Urothelium cell line (cell line): Measurements from ENCODE around the gene ISL2.

Source experiments
- DNase-seq: peaks from one replicate; pipeline ENCODE4 v3.0.0; 2011; ENCODE audit warnings: low spot score, mixed read lengths
- FAIRE-seq: peaks from 2 replicates; lab custom pipeline; 2011; peaks lifted over from hg19 to GRCh38; lab: Jason Lieb, UNC

Gene ISL2

DNA sequence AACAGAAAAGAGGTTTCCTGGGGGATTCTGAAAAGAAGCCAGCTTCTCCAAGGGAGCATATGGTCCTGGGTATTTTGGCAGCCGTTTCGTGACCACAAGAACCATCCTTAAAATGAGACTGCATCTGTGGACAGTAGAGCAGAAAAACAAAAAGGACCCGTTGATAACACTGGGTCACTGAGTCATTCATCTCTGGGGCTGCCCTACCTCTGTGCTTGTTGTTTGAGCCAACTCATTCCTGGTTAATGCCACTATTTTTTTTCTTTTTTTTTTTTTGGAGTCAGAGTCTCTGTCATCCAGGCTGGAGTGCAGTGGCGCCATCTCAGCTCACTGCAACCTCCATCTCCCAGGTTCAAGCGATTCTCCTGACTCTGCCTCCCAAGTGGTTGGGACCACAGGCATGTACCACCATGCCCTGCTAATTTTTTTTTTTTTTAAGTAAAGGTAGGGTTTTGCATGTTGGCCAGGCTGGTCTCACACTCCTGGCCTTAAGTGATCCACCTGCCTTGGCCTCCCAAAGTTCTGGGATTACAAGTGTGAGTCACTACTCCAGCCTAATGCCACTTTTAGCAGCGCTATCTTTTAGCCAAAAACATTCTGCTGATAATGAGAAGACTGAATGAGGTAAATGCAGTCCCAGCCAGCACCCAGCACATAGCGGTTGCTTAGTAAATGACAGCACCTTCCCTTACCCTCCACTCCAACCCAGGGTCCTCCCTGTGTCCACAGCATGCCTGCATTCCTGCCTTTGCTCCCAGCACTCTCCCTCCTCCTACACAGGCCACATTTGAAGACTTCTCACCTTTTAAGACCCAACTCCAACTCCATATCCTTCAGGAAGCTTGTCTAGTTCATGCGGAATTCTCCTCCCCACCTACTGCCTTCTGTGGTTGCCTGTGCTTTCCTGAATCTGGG lies 9.1 kb upstream of the ISL2 start:
- no peak for FAIRE-seq
- peak; percentile 78 for DNase-seq

DNA sequence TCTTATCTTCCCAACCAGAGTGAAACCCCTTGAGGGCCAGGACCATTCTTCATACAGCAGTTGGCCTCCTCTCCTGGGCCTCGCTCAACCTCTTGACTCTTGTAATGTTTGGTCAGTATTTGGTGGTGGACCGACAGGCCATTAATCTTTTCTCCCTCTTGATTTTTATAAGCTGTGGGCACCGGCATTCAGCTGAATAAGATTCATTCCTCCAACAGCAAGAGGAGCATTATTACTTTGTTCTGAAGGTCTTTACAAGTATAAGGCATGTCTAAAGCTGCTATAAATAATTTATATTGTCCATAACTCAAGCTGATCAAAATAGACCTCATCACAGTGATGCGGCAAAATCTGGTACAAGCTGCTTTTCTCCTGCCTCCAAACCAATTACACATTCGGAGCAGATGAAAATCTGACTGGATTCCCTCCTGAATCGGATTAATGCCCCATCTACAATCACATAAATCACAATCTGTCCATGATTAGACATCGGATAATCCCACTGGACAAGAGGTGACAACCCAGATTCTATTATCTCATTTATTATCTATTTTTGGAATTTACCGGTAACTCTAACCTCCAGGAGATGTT lies 8.4 kb upstream of the ISL2 start:
- FAIRE-seq (no peak), DNase-seq (no peak)

GRCh38 chr15:76328958-76329357 lies 7.6 kb upstream of the ISL2 start:
- FAIRE-seq (no peak), DNase-seq (no peak)

DNA sequence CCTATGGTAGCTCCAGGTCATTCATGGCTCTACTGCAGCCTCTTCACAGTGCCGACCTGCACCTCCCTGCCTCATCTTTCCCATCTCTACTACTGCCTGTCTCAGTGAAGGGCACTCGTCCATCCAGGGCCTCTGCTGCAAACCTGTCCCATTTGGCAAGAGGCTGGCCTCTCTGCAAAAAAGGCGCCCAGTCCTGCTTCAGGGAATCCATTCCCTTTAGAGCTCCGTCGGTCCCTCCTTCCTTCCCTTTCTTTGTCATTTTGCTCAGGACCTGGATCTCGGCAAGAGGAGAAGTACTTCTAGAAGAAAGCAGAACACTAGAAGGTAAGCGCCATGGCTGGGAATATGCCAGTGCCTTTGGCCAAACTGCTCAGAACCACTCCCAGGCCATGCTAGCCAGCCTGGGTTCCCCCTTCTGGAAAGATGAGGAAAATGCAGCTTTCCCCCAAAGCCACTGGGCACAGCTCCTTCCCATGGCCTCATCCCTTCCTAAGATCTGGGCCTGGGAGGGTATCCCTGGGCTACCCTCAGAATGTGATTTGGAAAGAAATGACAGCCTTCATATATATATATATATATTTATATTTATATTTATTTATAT lies 6.4 kb upstream of the ISL2 start:
- no peak for FAIRE-seq
- DNase-seq = no peak

DNA sequence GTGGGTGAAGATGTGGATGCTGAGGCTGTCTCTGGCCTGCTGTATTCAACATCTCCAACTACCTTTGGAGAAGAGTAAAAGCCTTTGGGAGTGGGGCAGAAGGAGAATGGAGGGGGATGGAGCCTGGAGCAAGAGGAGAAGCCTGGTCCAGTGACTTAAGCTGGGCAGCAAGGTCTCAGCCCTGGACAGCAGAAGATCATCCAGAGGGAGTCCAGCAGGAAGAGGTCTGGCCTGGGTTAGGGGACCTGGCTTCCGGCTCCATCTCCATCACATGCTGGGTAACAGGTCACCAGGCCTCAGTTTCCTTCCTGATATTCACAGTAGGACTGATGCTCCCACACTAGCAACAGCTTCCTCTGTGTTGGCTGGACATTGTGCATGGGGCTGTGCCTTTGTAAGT lies 3.8 kb upstream of the ISL2 start:
- FAIRE-seq (no peak), DNase-seq (no peak)

GRCh38 chr15:76333309-76333708 lies 3.3 kb upstream of the ISL2 start:
- DNase-seq (no peak), FAIRE-seq (no peak)

GRCh38 chr15:76333720-76334437 lies 2.7 kb upstream of the ISL2 start:
- DNase-seq = no peak
- no peak for FAIRE-seq

GRCh38 chr15:76334438-76335306 lies 1.9 kb upstream of the ISL2 start:
- no peak for FAIRE-seq

GRCh38 chr15:76335307-76336253 lies 993 bp upstream of the ISL2 start:
- FAIRE-seq (no peak), DNase-seq (peak; percentile 57)

More at GRCh38 chr15:76334438-76335306, 1.9 kb upstream of the ISL2 start:
- no peak for DNase-seq

DNA sequence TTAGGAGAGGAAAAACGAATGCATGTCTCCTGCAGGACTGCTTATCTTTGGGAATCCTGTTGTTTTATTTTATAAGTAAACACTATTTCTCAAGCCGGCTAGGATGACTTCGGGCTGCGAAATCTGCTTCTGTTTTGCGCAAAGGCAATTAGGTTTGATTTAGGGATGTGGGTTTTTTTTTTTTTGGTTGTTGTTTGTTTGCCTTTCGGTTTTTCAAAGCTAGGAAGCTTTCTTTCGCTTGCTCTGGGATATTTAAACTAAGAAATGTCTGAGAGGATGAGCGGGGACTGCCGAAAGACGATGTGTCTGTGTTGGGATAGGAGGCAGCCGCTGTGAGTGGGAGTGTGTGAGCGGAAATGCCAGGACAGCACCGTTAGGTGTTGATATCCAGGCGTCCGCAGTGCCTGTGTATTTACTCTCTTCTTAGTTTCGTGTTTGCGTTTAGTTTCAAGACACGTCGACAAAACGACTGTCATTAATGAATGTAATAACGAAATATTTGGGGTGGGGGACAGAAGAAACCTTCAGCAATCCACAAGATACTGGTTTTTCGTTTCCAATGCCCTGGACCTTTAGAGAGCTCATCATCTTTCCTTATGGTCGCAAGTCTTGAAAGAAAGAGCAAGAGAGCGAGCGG lies 604 bp downstream of the ISL2 start:
- DNase-seq (peak; percentile 70), FAIRE-seq (no peak)

DNA sequence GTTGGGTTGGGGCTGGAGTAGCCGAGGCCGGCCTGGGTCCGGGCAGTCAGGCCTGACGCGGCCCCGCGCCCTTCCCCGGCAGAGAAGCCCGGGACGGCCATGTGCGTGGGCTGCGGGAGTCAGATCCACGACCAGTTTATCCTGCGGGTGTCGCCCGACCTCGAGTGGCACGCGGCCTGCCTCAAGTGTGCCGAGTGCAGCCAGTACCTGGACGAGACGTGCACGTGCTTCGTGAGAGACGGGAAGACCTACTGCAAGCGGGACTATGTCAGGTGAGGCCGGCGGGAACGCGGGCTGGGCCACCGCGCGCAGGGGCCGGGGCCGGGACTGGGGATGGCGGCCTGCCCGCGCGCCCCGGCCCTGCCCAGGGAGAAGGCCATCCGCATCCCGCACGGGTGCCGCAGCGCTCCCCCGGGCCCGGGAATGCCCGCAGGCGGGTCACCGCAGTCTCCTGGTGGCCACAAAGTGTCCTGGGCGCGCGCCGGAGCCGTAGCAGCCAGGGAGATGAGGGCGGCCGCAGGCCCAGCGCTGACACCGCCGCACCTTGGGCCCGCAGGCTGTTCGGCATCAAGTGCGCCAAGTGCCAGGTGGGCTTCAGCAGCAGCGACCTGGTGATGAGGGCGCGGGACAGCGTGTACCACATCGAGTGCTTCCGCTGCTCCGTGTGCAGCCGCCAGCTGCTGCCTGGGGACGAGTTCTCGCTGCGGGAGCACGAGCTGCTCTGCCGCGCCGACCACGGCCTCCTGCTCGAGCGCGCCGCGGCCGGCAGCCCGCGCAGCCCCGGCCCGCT lies 1.3 kb downstream of the ISL2 start:
- FAIRE-seq (no peak), DNase-seq (no peak)

GRCh38 chr15:76338486-76339304 lies 2.1 kb downstream of the ISL2 start:
- DNase-seq = no peak
- FAIRE-seq = no peak

GRCh38 chr15:76339305-76340197 lies 3.0 kb downstream of the ISL2 start:
- FAIRE-seq (no peak), DNase-seq (no peak)

- no peak for FAIRE-seq
- no peak for DNase-seq
Measured at GRCh38 chr15:76340198-76340802, 3.7 kb downstream of the ISL2 start.

- no peak for DNase-seq
- no peak for FAIRE-seq
Measured at GRCh38 chr15:76340803-76341365, 4.3 kb downstream of the ISL2 start.
